Keratinocyte (primary cell): ENCODE data around the gene ZNF584. TPM values are rescaled to one million over a fixed set of nuclear protein-coding genes. Genes with fewer than 3 reads are reported as not detected.
A peak's percentile ranks its signal among the peaks of the same experiment; 100 is the strongest.

ENCODE experiments used
- DNase-seq: peaks from one replicate; pipeline ENCODE4 v3.0.0-alpha.2; 2011; ENCODE audit warnings: low read depth, missing footprints, low spot score
- FAIRE-seq: peaks from 2 replicates; lab custom pipeline; 2011; peaks lifted over from hg19 to GRCh38; lab: Jason Lieb, UNC
- H2AFZ ChIP-seq: 2 replicates; pipeline ENCODE4 v1.6.0; 2012; ENCODE audit warnings: low read length, control low read depth, inconsistent platforms; ENCODE audit not compliant: control insufficient read depth
- H3K27ac ChIP-seq: 2 replicates; pipeline ENCODE4 v1.5.1; 2011; ENCODE audit warnings: low read length; ENCODE audit not compliant: control insufficient read depth, insufficient read depth
- H3K27me3 ChIP-seq: 3 replicates; pipeline ENCODE4 v1.6.0; 2011; ENCODE audit warnings: low read length; ENCODE audit not compliant: control insufficient read depth, insufficient read depth; ENCODE audit errors: extremely low read depth
- H3K36me3 ChIP-seq, 2 experiments: 2 replicates in 1 of 2; 3 replicates in 1 of 2; pipeline ENCODE4 v1.5.1; 2011; ENCODE audit warnings: low read length in 2 of 2, mild to moderate bottlenecking in 1 of 2; ENCODE audit not compliant: control insufficient read depth in 2 of 2, insufficient read depth in 2 of 2; ENCODE audit errors: extremely low read depth in 1 of 2
- H3K4me1 ChIP-seq: 3 replicates; pipeline ENCODE4 v1.5.1; 2011; ENCODE audit warnings: low read length; ENCODE audit not compliant: control insufficient read depth, insufficient read depth; ENCODE audit errors: extremely low read depth
- H3K4me2 ChIP-seq: 3 replicates; pipeline ENCODE4 v1.6.0; 2011; ENCODE audit warnings: low read depth, low read length; ENCODE audit not compliant: control insufficient read depth, insufficient read depth; ENCODE audit errors: extremely low read depth
- H3K4me3 ChIP-seq, 3 experiments: fragments of 200-600 bp in 1 of 3; sonication (generic) in 1 of 3; 2 replicates in 2 of 3; 3 replicates in 1 of 3; pipeline ENCODE4 v1.5.1; 2011 to 2016; ENCODE audit warnings: low read length in 3 of 3, mild to moderate bottlenecking in 3 of 3, control low read depth in 2 of 3, inconsistent platforms in 1 of 3, low read depth in 1 of 3, mixed read lengths in 1 of 3, mixed run types in 1 of 3, moderate library complexity in 1 of 3; ENCODE audit not compliant: control insufficient read depth in 2 of 3, insufficient read depth in 2 of 3; ENCODE audit errors: extremely low read depth in 1 of 3
- H3K79me2 ChIP-seq: 2 replicates; pipeline ENCODE4 v1.6.0; 2012; ENCODE audit warnings: low read length; ENCODE audit not compliant: control insufficient read depth, insufficient read depth
- H3K9ac ChIP-seq: 3 replicates; pipeline ENCODE4 v1.6.0; 2011; ENCODE audit warnings: low read length; ENCODE audit not compliant: control insufficient read depth, insufficient read depth; ENCODE audit errors: extremely low read depth
- H3K9me1 ChIP-seq: 3 replicates; pipeline ENCODE4 v1.6.0; 2011; ENCODE audit warnings: low read length; ENCODE audit not compliant: control insufficient read depth, insufficient read depth; ENCODE audit errors: extremely low read depth
- H3K9me3 ChIP-seq: 2 replicates; pipeline ENCODE4 v1.5.1; 2012; ENCODE audit warnings: low read depth, low read length; ENCODE audit not compliant: control insufficient read depth
- H4K20me1 ChIP-seq: 3 replicates; pipeline ENCODE4 v1.6.0; 2011; ENCODE audit warnings: low read length; ENCODE audit not compliant: control insufficient read depth, insufficient read depth; ENCODE audit errors: extremely low read depth
- CTCF ChIP-seq, 3 experiments: IDR thresholded peaks in 1 of 3; conservative IDR thresholded peaks in 1 of 3; optimal IDR thresholded peaks in 1 of 3; 2 replicates in 2 of 3; 3 replicates in 1 of 3; pipeline versions ENCODE3 to v1.5.1; 2011; ENCODE audit warnings: low read length in 3 of 3, mild to moderate bottlenecking in 3 of 3, moderate library complexity in 2 of 3, control low read depth in 1 of 3, inconsistent platforms in 1 of 3; ENCODE audit not compliant: insufficient read depth in 2 of 3; ENCODE audit errors: extremely low read depth in 1 of 3
- EZH2 ChIP-seq: IDR thresholded peaks from one replicate; pipeline ENCODE4 v1.6.1; 2012; ENCODE audit warnings: inconsistent platforms, mild to moderate bottlenecking, low read length, moderate library complexity
- dilution Hi-C: fragments of 300-500 bp; cut with MboI; formaldehyde crosslinking; loops from one replicate; pipeline ENCODE4 v1.7.0; 2020; ENCODE audit warnings: low sequenced_read_pairs; ENCODE audit not compliant: extremely low pct_ligation_motif_present
- polyA plus RNA-seq, 5 experiments: library from polyadenylated mRNA; depleted of rRNA in 3 of 5; stranded (reverse) in 3 of 5; stranded (forward) in 1 of 5; unstranded in 1 of 5; fragments of >200 nt; gene quantifications; 1 replicate in 1 of 5; 2 replicates in 3 of 5; 3 replicates in 1 of 5; pipeline versions ENCODE4 v1.2.1 to v1.2.3, GENCODE V29; 2011 to 2012; ENCODE audit warnings: missing spikeins in 2 of 5, low read depth in 1 of 5, low replicate concordance in 1 of 5

ZNF584 gene
- polyA plus RNA-seq, 1 donor (not counting 4 experiments of a cell fraction or from before 2014, with no cell fraction given): 12.2 TPM

- dilution Hi-C loops: no loop called here
- Histone ChIP-seq H3K79me2 (peaks cover 62% of the 10 kb centered on the region), H3K9me1 (no peaks in the 10 kb centered on the region), H3K36me3 (peaks cover 13 to 32% of the 10 kb centered on the region in 2 experiments), H2AFZ (no peak overlapping the region), H3K9ac (peak overlapping the region; percentile 99), H4K20me1 (peaks cover 24% of the 10 kb centered on the region), H3K27ac (peak overlapping the region; percentile 98), H3K27me3 (no peaks in the 10 kb centered on the region), H3K9me3 (no peaks in the 10 kb centered on the region), H3K4me1 (peaks cover 34% of the 10 kb centered on the region), H3K4me3 (peak overlapping the region; percentile 77 to 91 (median 89)), H3K4me2 (peak overlapping the region; percentile 95)
- DNase-seq: no peak
- FAIRE-seq: no peak
- TF ChIP-seq EZH2 (no peak), CTCF (optimal IDR thresholded peaks at IDR 0.05 in 1 of 3, IDR thresholded peaks at IDR 0.05 in 1 of 3, conservative IDR thresholded peaks at IDR 0.05 in 1 of 3; ENCODE audit: extremely low read depth in 1 of 3, insufficient read depth in 2 of 3, low read length in 3 of 3) (no peak)
Measured at GRCh38 chr19:58388175-58388526, 20.3 kb upstream of the ZNF584 start.

- Histone ChIP-seq H4K20me1 (peaks cover 44% of the 10 kb centered on the region), H3K27ac (no peak overlapping the region), H2AFZ (no peak overlapping the region), H3K27me3 (no peaks in the 10 kb centered on the region), H3K4me3 (no peak overlapping the region), H3K9ac (no peak overlapping the region), H3K9me3 (no peaks in the 10 kb centered on the region), H3K4me2 (no peak overlapping the region), H3K4me1 (peaks cover 43% of the 10 kb centered on the region), H3K79me2 (peaks cover 46% of the 10 kb centered on the region), H3K36me3 (peaks cover 24 to 40% of the 10 kb centered on the region in 2 experiments), H3K9me1 (peaks cover 5% of the 10 kb centered on the region)
- no peak for TF ChIP-seq CTCF (optimal IDR thresholded peaks at IDR 0.05 in 1 of 3, IDR thresholded peaks at IDR 0.05 in 1 of 3, conservative IDR thresholded peaks at IDR 0.05 in 1 of 3; ENCODE audit: extremely low read depth in 1 of 3, insufficient read depth in 2 of 3, low read length in 3 of 3)
- TF ChIP-seq EZH2: no peak
- dilution Hi-C loops: no loop called here
- DNase-seq (no peak), FAIRE-seq (no peak)
Measured at GRCh38 chr19:58392945-58393724, 15.3 kb upstream of the ZNF584 start.
